Thyroid gland (tissue), 4 donors: ENCODE data around the gene FAM114A1.

Source experiments
- POLR2A ChIP-seq, 2 donors: fragments of 450-650 bp; IDR thresholded peaks; one replicate each; pipeline ENCODE4 v1.6.1; 2017; ENCODE audit warnings: antibody characterized with exemption in 2 of 2, mild to moderate bottlenecking in 2 of 2, moderate library complexity in 1 of 2
- TF ChIP-seq, protein P1 (sequence below), 6 experiments: fragments of 200-600 bp in 3 of 6; fragments of 450-650 bp in 3 of 6; sonication (generic) in 3 of 6; IDR thresholded peaks; one replicate each; pipeline ENCODE4 v1.5.1; 2016 to 2019; ENCODE audit warnings: antibody characterized with exemption in 6 of 6, mild to moderate bottlenecking in 2 of 6, inconsistent platforms in 1 of 6, moderate library complexity in 1 of 6

DNA sequence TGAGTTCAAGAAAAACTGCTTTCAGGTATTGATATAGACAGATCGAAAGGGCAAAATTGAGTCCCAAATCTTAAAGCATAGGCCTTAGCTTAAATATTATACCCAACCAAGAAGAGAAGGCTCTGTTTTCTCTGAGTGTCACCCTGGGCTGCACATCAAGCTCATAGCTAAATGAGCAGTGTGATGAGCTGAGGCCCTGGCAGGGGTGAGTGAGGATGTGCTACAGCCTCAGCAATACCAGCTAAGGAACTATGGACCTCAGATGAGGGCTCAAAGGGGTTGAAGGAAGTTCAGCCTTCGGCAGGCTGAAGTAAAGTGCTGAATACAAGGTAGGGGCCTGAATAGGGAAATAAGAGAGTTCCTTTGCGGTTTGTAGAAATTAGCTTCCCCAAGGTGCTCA is 79.3 kb downstream of the FAM114A1 start:
- no peak for TF ChIP-seq POLR2A (IDR thresholded peaks at IDR 0.05)
- TF ChIP-seq, protein P1, sequence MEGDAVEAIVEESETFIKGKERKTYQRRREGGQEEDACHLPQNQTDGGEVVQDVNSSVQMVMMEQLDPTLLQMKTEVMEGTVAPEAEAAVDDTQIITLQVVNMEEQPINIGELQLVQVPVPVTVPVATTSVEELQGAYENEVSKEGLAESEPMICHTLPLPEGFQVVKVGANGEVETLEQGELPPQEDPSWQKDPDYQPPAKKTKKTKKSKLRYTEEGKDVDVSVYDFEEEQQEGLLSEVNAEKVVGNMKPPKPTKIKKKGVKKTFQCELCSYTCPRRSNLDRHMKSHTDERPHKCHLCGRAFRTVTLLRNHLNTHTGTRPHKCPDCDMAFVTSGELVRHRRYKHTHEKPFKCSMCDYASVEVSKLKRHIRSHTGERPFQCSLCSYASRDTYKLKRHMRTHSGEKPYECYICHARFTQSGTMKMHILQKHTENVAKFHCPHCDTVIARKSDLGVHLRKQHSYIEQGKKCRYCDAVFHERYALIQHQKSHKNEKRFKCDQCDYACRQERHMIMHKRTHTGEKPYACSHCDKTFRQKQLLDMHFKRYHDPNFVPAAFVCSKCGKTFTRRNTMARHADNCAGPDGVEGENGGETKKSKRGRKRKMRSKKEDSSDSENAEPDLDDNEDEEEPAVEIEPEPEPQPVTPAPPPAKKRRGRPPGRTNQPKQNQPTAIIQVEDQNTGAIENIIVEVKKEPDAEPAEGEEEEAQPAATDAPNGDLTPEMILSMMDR (IDR thresholded peaks at IDR 0.05) = no peak
